ENCODE measurements around the gene NPVF. TPM values are rescaled to one million over a fixed set of nuclear protein-coding genes. Genes with fewer than 3 reads are reported as not detected.
A peak's percentile ranks its signal among the peaks of the same experiment; 100 is the strongest.

Gene NPVF
- total RNA-seq, 1 experiment from 2014 or later = not detected

DNA sequence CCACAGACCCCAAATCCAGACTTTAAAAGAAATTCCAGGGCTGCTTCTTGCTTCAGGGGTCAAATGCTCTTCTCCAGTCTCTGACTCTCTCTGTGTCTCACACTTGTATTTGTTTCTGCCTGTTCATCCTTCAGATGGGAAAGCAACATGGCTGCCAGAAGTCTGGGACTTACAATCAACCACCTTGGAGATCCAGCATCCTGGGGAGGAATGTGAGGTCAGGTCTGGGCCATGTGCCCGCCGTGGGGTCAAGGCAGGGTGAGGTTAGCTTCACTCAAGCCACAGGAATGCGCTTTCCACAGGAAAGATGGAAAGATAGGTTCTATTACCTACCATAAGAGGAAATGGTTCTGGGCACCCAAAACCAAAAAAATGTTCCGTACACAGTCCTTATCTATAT, 34.3 kb upstream of the NPVF start:
- no TSS peak for BruUV-seq (replicated peaks)
- ChIA-PET POLR2A (ENCODE audit: unreplicated experiment) (no interaction called here), CTCF (no interaction called here)
- no peaks in the 10 kb centered on the region for H3K36me3 ChIP-seq (ENCODE audit: low read depth, low read length)
- no peak overlapping the region for H3K27ac ChIP-seq (ENCODE audit: low read length)
- H3K27me3 ChIP-seq (ENCODE audit: low read length) = peaks cover 39% of the 10 kb centered on the region
- DNase-seq = peak; percentile 19
- H3K4me2 ChIP-seq (ENCODE audit: low read length) = no peak overlapping the region
- no peaks in the 10 kb centered on the region for H3K9me2 ChIP-seq (replicated peaks; ENCODE audit: low read length)
- no peaks in the 10 kb centered on the region for H4K20me1 ChIP-seq (ENCODE audit: low read length)
- intact Hi-C loops (cut with micrococcal nuclease) = no loop called here
- no peak overlapping the region for H3K4me3 ChIP-seq (ENCODE audit: low read length)
- H3K4me1 ChIP-seq (ENCODE audit: insufficient read depth, low read length) = no peaks in the 10 kb centered on the region
- H3K9me3 ChIP-seq (ENCODE audit: low read length) = no peaks in the 10 kb centered on the region
- TF ChIP-seq EZH2phosphoT487 (IDR thresholded peaks at IDR 0.05; ENCODE audit: borderline replicate concordance, low read length) (no peak), EZH2 (IDR thresholded peaks at IDR 0.05; ENCODE audit: low read length, unreplicated experiment) (no peak)
- TF ChIP-seq, protein P1, sequence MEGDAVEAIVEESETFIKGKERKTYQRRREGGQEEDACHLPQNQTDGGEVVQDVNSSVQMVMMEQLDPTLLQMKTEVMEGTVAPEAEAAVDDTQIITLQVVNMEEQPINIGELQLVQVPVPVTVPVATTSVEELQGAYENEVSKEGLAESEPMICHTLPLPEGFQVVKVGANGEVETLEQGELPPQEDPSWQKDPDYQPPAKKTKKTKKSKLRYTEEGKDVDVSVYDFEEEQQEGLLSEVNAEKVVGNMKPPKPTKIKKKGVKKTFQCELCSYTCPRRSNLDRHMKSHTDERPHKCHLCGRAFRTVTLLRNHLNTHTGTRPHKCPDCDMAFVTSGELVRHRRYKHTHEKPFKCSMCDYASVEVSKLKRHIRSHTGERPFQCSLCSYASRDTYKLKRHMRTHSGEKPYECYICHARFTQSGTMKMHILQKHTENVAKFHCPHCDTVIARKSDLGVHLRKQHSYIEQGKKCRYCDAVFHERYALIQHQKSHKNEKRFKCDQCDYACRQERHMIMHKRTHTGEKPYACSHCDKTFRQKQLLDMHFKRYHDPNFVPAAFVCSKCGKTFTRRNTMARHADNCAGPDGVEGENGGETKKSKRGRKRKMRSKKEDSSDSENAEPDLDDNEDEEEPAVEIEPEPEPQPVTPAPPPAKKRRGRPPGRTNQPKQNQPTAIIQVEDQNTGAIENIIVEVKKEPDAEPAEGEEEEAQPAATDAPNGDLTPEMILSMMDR (conservative IDR thresholded peaks at IDR 0.05; ENCODE audit: low read depth, low read length) = no peak
- H3K9ac ChIP-seq (ENCODE audit: low read length) = no peak overlapping the region
- H3K79me2 ChIP-seq (ENCODE audit: low read length) = no peaks in the 10 kb centered on the region
- H2AFZ ChIP-seq (ENCODE audit: low read length) = no peak overlapping the region
- no peak for ATAC-seq
- H3F3A ChIP-seq (ENCODE audit: low read length, unreplicated experiment) = no peaks in the 10 kb centered on the region

DNA sequence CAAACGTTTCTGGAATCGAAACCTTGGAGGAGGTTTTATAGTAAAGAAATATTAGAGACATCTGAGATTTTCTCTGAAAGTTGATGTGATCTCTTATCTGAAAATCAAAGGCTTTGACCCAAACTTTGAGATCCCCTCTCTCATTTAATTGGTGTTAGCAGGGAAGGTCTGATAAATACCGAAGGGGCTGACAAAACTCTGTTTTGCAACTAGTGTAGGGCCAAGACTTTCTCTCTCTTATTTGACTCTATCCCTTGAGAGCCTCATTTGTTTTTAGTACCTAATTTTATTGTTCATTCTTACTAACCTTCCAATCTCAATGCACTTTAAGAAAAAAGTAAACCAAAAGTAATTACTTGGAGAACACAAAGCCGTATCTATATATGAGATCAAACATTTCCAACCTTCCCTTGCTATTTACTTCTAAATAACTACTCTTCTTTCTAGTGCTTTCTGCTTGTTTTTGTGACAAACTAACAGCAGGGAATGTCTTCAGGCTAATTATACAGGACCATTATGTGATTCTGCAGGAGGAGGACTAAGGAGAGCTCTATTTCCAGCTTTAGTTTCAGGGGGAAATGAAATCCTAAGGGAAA, 33.4 kb upstream of the NPVF start:
- intact Hi-C loops (cut with micrococcal nuclease) = no loop called here
- H3K36me3 ChIP-seq (ENCODE audit: low read depth, low read length) = no peaks in the 10 kb centered on the region
- no peaks in the 10 kb centered on the region for H3K4me1 ChIP-seq (ENCODE audit: insufficient read depth, low read length)
- DNase-seq = no peak
- no peak for ATAC-seq
- H3K27ac ChIP-seq (ENCODE audit: low read length) = no peak overlapping the region
- CTCF ChIA-PET = no interaction called here
- BruUV-seq (replicated peaks) = no TSS peak
- no peaks in the 10 kb centered on the region for H3K9me2 ChIP-seq (replicated peaks; ENCODE audit: low read length)
- H3K27me3 ChIP-seq (ENCODE audit: low read length) = peaks cover 44% of the 10 kb centered on the region
- no peak overlapping the region for H2AFZ ChIP-seq (ENCODE audit: low read length)
- H3K9me3 ChIP-seq (ENCODE audit: low read length) = no peaks in the 10 kb centered on the region
- H3K4me3 ChIP-seq (ENCODE audit: low read length) = no peak overlapping the region
- POLR2A ChIA-PET (ENCODE audit: unreplicated experiment) = no interaction called here
- no peaks in the 10 kb centered on the region for H4K20me1 ChIP-seq (ENCODE audit: low read length)
- TF ChIP-seq, protein P1 (conservative IDR thresholded peaks at IDR 0.05; ENCODE audit: low read depth, low read length) = no peak
- H3F3A ChIP-seq (ENCODE audit: low read length, unreplicated experiment) = no peaks in the 10 kb centered on the region
- H3K79me2 ChIP-seq (ENCODE audit: low read length) = no peaks in the 10 kb centered on the region
- H3K4me2 ChIP-seq (ENCODE audit: low read length) = no peak overlapping the region
- H3K9ac ChIP-seq (ENCODE audit: low read length) = no peak overlapping the region

DNA sequence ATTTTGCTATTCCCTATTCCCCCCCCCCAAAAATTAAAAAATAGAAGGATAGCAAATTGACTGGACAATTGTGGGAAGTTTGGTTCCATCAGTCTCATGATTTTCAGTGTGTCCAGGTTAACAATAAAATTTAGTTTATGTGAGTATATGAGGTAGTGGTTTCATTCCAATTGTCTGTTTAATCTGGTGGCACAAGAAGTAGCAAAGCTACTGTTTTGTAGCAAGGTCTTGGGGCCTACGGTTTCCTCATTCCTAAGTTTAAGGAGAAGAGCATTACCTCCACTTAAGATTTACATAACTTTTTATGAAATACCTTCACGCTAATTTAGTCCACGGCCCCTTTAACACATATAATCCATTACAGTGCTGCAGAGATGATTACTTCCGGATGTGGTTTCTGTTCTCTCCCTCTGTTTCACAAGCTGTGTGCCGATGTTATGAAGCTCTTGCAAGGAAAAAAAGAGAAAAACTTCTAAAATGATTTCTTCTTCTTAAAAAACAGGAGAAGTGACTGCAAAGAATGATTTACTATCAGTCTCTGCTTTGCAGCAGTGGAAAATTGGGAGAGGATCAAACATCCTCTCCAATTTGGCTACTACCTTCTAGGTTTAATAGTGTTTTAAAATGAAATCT, 32.7 kb upstream of the NPVF start:
- Histone ChIP-seq H3F3A (ENCODE audit: low read length, unreplicated experiment) (no peaks in the 10 kb centered on the region), H4K20me1 (ENCODE audit: low read length) (no peaks in the 10 kb centered on the region), H2AFZ (ENCODE audit: low read length) (no peak overlapping the region), H3K4me3 (ENCODE audit: low read length) (no peak overlapping the region), H3K27me3 (ENCODE audit: low read length) (peaks cover 46% of the 10 kb centered on the region), H3K9ac (ENCODE audit: low read length) (no peak overlapping the region), H3K9me3 (ENCODE audit: low read length) (no peaks in the 10 kb centered on the region), H3K27ac (ENCODE audit: low read length) (no peak overlapping the region), H3K4me1 (ENCODE audit: insufficient read depth, low read length) (no peaks in the 10 kb centered on the region), H3K79me2 (ENCODE audit: low read length) (no peaks in the 10 kb centered on the region), H3K36me3 (ENCODE audit: low read depth, low read length) (no peaks in the 10 kb centered on the region), H3K4me2 (ENCODE audit: low read length) (no peak overlapping the region), H3K9me2 (replicated peaks; ENCODE audit: low read length) (no peaks in the 10 kb centered on the region)
- DNase-seq = no peak
- no peak for TF ChIP-seq EZH2 (IDR thresholded peaks at IDR 0.05; ENCODE audit: low read length, unreplicated experiment)
- TF ChIP-seq, protein P1 (conservative IDR thresholded peaks at IDR 0.05; ENCODE audit: low read depth, low read length) = no peak
- TF ChIP-seq EZH2phosphoT487 (IDR thresholded peaks at IDR 0.05; ENCODE audit: borderline replicate concordance, low read length) = no peak
- ChIA-PET POLR2A (ENCODE audit: unreplicated experiment) (no interaction called here), CTCF (no interaction called here)
- intact Hi-C loops (cut with micrococcal nuclease) = loop anchor here (1.0 kb wide), 1 partner anchor 590 kb away; no protein-coding TSS in a partner anchor
- ATAC-seq = no peak
- no TSS peak for BruUV-seq (replicated peaks)
